ENCODE results near the gene HAGH.

DNA sequence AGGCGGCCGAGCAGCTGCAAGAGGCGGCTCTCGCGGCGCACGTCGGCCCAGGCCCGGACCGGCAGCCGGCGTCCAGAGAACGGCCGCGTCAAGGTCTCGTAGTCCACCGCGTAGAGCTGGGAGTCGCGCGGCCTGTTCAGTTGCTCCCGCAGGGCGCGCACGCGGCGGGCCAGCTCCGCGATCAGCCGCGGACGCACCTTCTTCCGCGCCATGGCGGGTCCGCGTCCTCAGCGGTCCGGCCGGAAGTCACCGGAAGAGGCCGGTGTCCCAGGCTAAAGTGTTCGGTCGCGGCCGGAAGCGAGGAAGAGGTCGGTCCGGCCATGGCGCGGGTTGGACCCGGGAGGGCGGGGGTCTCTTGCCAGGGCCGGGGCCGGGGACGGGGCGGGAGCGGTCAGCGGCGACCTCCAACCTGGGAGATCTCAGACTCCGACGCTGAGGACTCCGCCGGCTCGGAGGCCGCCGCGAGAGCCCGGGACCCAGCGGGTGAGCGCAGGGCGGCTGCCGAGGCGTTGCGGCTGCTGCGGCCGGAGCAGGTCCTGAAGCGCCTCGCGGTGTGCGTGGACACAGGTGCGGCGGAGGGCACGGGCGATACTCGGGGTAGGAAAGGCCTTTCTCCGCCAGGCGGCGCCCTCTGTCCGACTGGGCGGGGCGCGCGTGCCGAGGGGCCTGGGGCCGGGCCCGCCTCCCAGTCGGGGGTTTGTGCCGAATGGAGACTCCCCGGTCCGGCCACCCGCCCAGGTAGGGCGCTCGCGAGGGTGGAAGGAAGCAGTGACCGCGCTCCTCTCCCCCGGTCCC, 53.5 kb downstream of the HAGH start, which contains the start of gene MRPS34:
- TF ChIP-seq, protein P1, sequence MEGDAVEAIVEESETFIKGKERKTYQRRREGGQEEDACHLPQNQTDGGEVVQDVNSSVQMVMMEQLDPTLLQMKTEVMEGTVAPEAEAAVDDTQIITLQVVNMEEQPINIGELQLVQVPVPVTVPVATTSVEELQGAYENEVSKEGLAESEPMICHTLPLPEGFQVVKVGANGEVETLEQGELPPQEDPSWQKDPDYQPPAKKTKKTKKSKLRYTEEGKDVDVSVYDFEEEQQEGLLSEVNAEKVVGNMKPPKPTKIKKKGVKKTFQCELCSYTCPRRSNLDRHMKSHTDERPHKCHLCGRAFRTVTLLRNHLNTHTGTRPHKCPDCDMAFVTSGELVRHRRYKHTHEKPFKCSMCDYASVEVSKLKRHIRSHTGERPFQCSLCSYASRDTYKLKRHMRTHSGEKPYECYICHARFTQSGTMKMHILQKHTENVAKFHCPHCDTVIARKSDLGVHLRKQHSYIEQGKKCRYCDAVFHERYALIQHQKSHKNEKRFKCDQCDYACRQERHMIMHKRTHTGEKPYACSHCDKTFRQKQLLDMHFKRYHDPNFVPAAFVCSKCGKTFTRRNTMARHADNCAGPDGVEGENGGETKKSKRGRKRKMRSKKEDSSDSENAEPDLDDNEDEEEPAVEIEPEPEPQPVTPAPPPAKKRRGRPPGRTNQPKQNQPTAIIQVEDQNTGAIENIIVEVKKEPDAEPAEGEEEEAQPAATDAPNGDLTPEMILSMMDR (IDR thresholded peaks at IDR 0.05 in 2 of 3, conservative IDR thresholded peaks at IDR 0.05 in 1 of 3; ENCODE audit: control insufficient read depth in 2 of 3, extremely low read depth in 1 of 3, insufficient read depth in 1 of 3, low read depth in 3 of 3, low read length in 3 of 3), result peak; percentile 71 to 81 (median 73)
- TF ChIP-seq POLR2A (IDR thresholded peaks at IDR 0.05; ENCODE audit: low read depth, low read length) (peak; percentile 92), MXI1 (IDR thresholded peaks at IDR 0.05; ENCODE audit: low read depth, low read length) (peak; percentile 39), KLF5 (IDR thresholded peaks at IDR 0.05; ENCODE audit: partially characterized antibody) (no peak), ZZZ3 (IDR thresholded peaks at IDR 0.05; ENCODE audit: control insufficient read depth, insufficient read length, low read depth) (no peak), POLR2AphosphoS5 (IDR thresholded peaks at IDR 0.05; ENCODE audit: low read length) (peak; percentile 76; the same call in 1 of the 2 replicates), HDAC2 (IDR thresholded peaks at IDR 0.05) (no peak), TCF3 (IDR thresholded peaks at IDR 0.05; ENCODE audit: borderline replicate concordance, insufficient read depth, low read depth, low read length) (no peak), CBX5 (IDR thresholded peaks at IDR 0.05; ENCODE audit: low read depth) (no peak), PAX8 (IDR thresholded peaks at IDR 0.05) (no peak), CBX3 (IDR thresholded peaks at IDR 0.05; ENCODE audit: borderline replicate concordance, low read depth) (no peak)
- TF ChIP-seq, protein P2, sequence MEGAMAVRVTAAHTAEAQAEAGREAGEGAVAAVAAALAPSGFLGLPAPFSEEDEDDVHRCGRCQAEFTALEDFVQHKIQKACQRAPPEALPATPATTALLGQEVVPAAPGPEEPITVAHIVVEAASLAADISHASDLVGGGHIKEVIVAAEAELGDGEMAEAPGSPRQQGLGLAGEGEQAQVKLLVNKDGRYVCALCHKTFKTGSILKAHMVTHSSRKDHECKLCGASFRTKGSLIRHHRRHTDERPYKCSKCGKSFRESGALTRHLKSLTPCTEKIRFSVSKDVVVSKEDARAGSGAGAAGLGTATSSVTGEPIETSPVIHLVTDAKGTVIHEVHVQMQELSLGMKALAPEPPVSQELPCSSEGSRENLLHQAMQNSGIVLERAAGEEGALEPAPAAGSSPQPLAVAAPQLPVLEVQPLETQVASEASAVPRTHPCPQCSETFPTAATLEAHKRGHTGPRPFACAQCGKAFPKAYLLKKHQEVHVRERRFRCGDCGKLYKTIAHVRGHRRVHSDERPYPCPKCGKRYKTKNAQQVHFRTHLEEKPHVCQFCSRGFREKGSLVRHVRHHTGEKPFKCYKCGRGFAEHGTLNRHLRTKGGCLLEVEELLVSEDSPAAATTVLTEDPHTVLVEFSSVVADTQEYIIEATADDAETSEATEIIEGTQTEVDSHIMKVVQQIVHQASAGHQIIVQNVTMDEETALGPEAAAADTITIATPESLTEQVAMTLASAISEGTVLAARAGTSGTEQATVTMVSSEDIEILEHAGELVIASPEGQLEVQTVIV (IDR thresholded peaks at IDR 0.05; ENCODE audit: borderline replicate concordance, partially characterized antibody), result no peak
- TF ChIP-seq, protein P3, sequence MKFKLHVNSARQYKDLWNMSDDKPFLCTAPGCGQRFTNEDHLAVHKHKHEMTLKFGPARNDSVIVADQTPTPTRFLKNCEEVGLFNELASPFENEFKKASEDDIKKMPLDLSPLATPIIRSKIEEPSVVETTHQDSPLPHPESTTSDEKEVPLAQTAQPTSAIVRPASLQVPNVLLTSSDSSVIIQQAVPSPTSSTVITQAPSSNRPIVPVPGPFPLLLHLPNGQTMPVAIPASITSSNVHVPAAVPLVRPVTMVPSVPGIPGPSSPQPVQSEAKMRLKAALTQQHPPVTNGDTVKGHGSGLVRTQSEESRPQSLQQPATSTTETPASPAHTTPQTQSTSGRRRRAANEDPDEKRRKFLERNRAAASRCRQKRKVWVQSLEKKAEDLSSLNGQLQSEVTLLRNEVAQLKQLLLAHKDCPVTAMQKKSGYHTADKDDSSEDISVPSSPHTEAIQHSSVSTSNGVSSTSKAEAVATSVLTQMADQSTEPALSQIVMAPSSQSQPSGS (IDR thresholded peaks at IDR 0.05; ENCODE audit: low read length), result no peak
